ENCODE data around the gene ABCC5. TPM values are rescaled to one million over a fixed set of nuclear protein-coding genes. Genes with fewer than 3 reads are reported as not detected.

ABCC5 gene
- total RNA-seq, 1 donor from 2014 or later, result 44.1 TPM

GRCh38 chr3:183941216-183941615, 76.5 kb downstream of the ABCC5 start:
- no peak for ATAC-seq
- no peak for DNase-seq
- intact Hi-C loops (cut with micrococcal nuclease), result no loop called here

GRCh38 chr3:183937601-183938286, 79.9 kb downstream of the ABCC5 start:
- intact Hi-C loops (cut with micrococcal nuclease), result no loop called here
- ATAC-seq (no peak), DNase-seq (no peak)

- intact Hi-C loops (cut with micrococcal nuclease), result no loop called here
- ATAC-seq (peak; percentile 49), DNase-seq (no peak)
Observed at GRCh38 chr3:183933160-183933559, 84.5 kb downstream of the ABCC5 start.

DNA sequence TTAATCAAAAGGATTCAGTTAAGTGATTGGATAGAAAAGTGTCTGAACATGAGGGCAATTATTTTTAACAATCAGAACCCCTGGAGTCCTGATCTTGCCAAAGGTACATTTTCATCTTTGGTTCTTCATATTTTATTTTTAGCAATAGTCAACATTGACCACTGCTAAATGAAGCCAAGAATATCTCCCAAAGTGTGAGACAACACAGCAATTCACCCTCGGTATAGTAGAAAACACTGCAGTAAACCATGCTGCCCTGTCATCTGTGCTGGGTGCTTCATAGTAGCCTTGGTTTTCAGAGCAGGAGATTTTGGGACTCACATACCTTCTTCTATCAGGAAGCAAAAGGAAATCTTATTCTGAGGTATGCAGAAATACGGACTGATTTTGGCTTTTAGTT, 85.8 kb downstream of the ABCC5 start:
- DNase-seq (no peak), ATAC-seq (peak; percentile 78)
- intact Hi-C loops (cut with micrococcal nuclease), result no loop called here

GRCh38 chr3:183930086-183930485, 87.6 kb downstream of the ABCC5 start:
- ATAC-seq (no peak), DNase-seq (no peak)
- intact Hi-C loops (cut with micrococcal nuclease), result no loop called here

GRCh38 chr3:183927059-183927458, 90.6 kb downstream of the ABCC5 start:
- ATAC-seq, result no peak
- intact Hi-C loops (cut with micrococcal nuclease), result no loop called here
- no peak for DNase-seq

- ATAC-seq (no peak), DNase-seq (no peak)
- intact Hi-C loops (cut with micrococcal nuclease), result no loop called here
Observed at GRCh38 chr3:183924956-183925355, 92.7 kb downstream of the ABCC5 start.

GRCh38 chr3:183924543-183924942, 93.1 kb downstream of the ABCC5 start:
- intact Hi-C loops (cut with micrococcal nuclease), result no loop called here
- DNase-seq (no peak), ATAC-seq (no peak)

GRCh38 chr3:183922421-183922820, 95.3 kb downstream of the ABCC5 start:
- intact Hi-C loops (cut with micrococcal nuclease), result no loop called here
- ATAC-seq (no peak), DNase-seq (no peak)

DNA sequence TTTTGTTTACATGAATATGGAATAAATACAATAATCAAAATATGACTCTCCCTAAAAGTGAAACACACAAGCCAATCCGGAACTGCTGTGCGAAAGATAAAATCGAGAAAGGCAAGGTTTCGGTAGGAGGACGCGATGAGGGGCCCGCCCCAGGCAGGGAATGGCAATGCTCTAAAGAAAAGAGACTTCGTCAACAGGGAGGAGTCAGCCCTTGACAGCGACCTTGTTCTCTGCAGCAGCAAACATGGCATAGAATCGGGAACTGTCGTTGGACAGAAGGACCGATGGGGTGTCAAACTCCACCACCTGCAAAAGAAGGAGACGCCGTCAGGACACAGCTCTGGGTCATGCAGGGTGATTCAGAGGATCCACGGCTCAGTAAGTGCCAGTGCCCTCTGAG, 96.6 kb downstream of the ABCC5 start:
- DNase-seq, result no peak
- intact Hi-C loops (cut with micrococcal nuclease), result no loop called here
- no peak for ATAC-seq

DNA sequence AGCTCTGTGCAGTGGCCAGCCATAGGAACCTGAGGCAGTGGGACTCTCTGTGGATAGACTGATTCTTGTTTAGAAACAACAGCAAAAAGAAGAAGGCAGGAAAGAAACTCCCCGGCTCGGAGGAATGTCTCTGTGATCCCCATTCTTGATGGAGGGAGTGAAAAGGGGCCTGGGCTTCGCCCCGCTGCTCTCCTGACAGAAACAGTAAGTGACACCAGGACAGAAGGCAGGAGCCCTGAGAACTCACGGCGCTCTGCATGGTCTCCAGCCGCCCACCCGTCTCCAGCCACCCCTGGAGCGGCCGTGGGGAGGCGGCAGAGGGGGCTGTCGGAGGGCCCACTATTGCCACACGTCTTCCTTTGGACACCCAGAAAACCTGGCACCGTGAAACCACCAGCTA, 97.3 kb downstream of the ABCC5 start:
- no peak for DNase-seq
- no peak for ATAC-seq

DNA sequence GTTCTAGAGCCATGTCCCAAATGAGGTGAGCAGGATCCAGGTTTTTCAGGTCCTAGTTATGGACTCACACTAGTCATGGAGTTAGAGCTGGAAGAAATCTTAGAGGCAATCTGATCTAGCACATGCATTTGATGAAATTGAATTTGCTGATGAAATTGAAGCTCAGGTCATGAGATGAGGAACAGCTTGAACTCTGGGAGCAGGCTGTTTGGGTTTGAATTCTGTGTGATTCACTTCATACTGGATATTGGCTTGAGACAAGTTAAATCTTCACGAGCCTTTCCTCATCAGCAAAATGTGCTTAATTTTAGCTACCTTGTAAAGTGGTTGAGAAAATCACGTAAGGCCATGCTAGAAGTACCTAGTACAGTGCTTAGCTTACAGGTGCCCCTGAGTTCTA, 99.5 kb downstream of the ABCC5 start:
- intact Hi-C loops (cut with micrococcal nuclease), result no loop called here
- no peak for ATAC-seq
- DNase-seq, result no peak

More for the DNA sequence above, 97.3 kb downstream of the ABCC5 start:
- intact Hi-C loops (cut with micrococcal nuclease), result no loop called here

DNA sequence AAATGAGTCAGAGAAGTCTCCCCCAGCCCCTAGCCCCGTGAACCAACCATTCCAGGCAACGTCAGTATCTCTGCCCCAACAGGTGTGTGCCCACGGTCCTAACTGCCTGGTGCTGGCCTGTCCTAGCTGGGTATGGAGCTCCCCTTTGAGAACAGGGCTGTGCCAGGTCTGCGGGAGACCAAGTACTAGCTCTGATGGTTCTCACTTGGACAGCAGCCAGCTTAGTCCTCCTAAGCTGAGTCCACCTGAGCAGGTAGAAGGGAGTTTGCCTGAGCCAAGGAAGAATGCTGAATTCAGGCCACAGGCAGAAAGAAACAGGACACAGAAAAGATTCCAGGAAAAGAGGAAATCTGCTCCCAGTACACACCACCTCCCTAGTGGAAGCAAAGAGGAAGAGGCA, 99.9 kb downstream of the ABCC5 start:
- intact Hi-C loops (cut with micrococcal nuclease), result no loop called here
- DNase-seq, result no peak
- peak; percentile 14 for ATAC-seq

GRCh38 chr3:183914856-183915255, 102.8 kb downstream of the ABCC5 start:
- DNase-seq, result no peak
- no peak for ATAC-seq
- intact Hi-C loops (cut with micrococcal nuclease), result no loop called here

GRCh38 chr3:183913580-183913920, 104.1 kb downstream of the ABCC5 start:
- intact Hi-C loops (cut with micrococcal nuclease), result no loop called here
- ATAC-seq (no peak), DNase-seq (no peak)

- DNase-seq (no peak), ATAC-seq (no peak)
- intact Hi-C loops (cut with micrococcal nuclease), result no loop called here
Observed at GRCh38 chr3:183912895-183913579, 104.6 kb downstream of the ABCC5 start.

DNA sequence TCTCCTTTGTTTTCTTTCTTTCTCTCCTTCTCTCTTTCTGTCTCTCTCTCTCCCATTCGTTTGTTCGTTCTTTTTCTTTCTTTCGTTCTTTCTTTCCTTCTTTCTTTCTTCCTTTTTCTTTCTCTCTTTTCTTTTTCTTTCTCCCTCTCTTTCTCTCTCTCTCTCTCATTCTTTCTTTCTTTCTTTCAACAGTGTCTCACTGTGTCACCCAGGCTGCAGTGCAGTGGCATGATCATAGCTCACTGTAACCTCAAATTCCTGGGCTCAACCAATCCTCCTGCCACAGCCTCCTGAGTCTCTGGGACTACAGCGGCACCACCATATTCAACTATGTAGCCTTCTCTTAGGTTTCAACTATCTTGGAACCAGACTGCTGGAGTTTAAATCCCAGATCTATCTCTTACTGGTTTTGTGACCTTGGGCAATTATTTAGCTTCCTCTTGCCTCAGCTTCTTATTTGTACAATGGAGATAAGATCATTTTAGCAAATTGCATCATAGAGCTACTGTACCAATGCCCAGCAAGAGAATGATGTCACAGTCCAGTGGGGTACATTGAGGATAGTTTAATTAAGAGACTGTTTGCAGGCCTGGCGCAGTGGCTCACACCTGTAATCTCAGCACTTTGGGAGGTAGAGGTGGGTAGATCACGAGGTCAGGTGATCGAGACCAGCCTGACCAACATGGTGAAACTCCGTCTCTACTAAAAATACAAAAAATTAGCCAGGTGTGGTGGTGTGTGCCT, 105.7 kb downstream of the ABCC5 start:
- DNase-seq (no peak), ATAC-seq (no peak)
- intact Hi-C loops (cut with micrococcal nuclease), result no loop called here

DNA sequence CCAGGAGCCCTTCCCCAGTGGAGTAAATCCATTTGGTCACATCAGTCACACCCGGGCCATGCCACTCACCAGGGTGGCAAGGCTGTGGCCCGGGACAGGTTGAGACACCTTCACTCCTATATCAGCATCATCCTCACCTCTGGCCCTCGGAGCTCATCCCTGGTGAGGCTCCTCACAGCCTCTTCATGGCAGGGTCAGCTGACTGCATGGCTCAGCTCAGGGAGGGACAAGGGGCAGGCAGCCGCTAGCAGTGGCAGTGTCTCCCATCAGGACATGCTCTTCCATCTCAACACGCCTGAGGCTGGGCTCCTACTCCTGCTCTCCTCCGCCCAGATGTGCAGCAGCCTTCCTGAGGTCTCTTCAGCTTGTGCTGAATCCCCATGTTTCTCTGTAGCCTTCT, 106.6 kb downstream of the ABCC5 start:
- intact Hi-C loops (cut with micrococcal nuclease), result no loop called here
- ATAC-seq, result no peak
- DNase-seq, result no peak

DNA sequence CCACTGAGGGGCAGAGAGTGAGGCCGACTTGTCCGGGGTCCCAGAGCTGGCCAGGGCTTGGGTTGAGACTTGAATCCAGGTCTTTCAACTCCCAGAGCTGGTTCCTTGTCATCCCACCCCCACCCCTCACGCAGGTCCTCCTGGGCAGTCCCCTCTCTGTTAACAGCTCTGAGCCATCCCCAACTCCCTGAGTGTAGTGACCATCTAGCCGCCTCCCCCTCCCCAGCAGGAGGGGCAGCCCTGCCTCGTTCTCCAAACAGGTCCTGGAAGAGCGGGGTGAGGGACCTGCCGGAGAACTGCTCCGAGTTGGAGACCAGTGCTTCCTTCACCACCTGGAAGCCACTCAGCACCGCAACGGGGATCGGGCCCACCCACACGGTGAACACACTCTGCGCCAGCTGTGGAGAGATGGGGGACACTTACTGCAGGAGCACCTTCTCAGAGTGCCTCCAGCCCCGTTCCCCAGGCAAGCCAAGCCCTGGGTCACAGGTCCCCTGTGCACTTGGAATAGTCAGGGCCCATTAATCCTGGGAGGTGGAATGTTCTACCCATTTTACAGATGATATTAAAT, 108.6 kb downstream of the ABCC5 start:
- DNase-seq (no peak), ATAC-seq (no peak)
- intact Hi-C loops (cut with micrococcal nuclease), result no loop called here

DNA sequence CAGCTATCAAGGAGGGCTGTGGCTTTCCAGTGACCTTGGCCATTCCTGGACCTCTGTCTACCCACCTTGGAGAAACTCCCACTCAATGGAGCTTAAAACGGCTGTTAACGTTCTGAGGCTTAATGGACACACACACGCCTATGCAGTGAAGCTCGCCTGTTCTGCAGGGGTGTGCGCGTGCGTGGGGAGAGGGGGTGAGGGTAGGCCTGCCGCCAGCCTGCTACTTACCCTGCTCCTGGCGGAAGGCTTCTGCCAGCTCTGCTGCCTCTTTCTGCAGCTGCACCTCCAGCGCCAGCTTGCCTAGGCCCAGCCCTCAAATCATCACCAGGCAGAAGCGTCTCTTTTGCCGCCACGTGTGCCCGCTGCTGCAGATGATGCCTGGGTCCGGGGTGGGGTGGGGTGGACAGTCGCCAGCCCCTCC, 109.8 kb downstream of the ABCC5 start:
- DNase-seq, result no peak
- intact Hi-C loops (cut with micrococcal nuclease), result no loop called here
- no peak for ATAC-seq
